Panc1 (cell line): ENCODE results near the gene NCBP1. TPM values are rescaled to one million over a fixed set of nuclear protein-coding genes. Genes with fewer than 3 reads are reported as not detected.

Experiments
- ATAC-seq: fragments of 200-7000 bp; cut with Tn5 transposase; 2 replicates; pipeline ENCODE4 v1.9.1; 2020; ENCODE audit warnings: mild to moderate bottlenecking, moderate library complexity
- BruUV-seq: library from RNA; stranded (reverse); fragments of 400-500 nt; replicated peaks from 2 replicates; lab custom pipeline; 2021; lab: Mats Ljungman, UMichigan
- CTCF ChIA-PET: fragments of 300-600 bp; sonication (Branson Sonifier 250); formaldehyde crosslinking; loops from one replicate; lab custom pipeline; 2022; ENCODE audit warnings: antibody characterized with exemption; lab: Charles Lee
- POLR2A ChIA-PET: fragments of 300-600 bp; sonication (Branson Sonifier 250); formaldehyde crosslinking; loops from one replicate; lab custom pipeline; 2022; ENCODE audit warnings: antibody characterized with exemption; lab: Charles Lee
- DNase-seq: peaks from one replicate; pipeline ENCODE4 v3.0.0-alpha.2; 2010; ENCODE audit warnings: low read depth, low spot score
- H3K27ac ChIP-seq: 2 replicates; pipeline ENCODE4 v1.5.1; 2011; ENCODE audit warnings: mild to moderate bottlenecking, low read length, inconsistent platforms
- H3K27me3 ChIP-seq: fragments of 200-500 bp; sonication (Bioruptor generic); 2 replicates; pipeline ENCODE4 v1.6.0; 2014; ENCODE audit warnings: low read length, inconsistent platforms; ENCODE audit not compliant: control insufficient read depth, insufficient read depth
- H3K36me3 ChIP-seq: fragments of 200-500 bp; sonication (Bioruptor generic); 2 replicates; pipeline ENCODE4 v1.5.1; 2014; ENCODE audit warnings: inconsistent platforms, mild to moderate bottlenecking, low read length, moderate library complexity; ENCODE audit not compliant: control insufficient read depth, insufficient read depth
- H3K4me1 ChIP-seq: 2 replicates; pipeline ENCODE4 v1.5.1; 2011; ENCODE audit warnings: inconsistent platforms, mild to moderate bottlenecking, low read length, moderate library complexity; ENCODE audit not compliant: control insufficient read depth, insufficient read depth
- H3K4me3 ChIP-seq, 2 experiments: 2 replicates each; pipeline ENCODE4 v1.5.1; 2011 to 2012; ENCODE audit warnings: low read depth in 2 of 2, low read length in 2 of 2, mild to moderate bottlenecking in 2 of 2, inconsistent platforms in 1 of 2, moderate library complexity in 1 of 2
- H3K9me3 ChIP-seq: fragments of 200-500 bp; sonication (Bioruptor generic); 2 replicates; pipeline ENCODE4 v1.5.1; 2014; ENCODE audit warnings: low read depth, mild to moderate bottlenecking, inconsistent platforms, low read length, moderate library complexity; ENCODE audit not compliant: control insufficient read depth, insufficient read depth
- CTCF ChIP-seq: fragments of 450-650 bp; IDR thresholded peaks from 2 replicates; pipeline ENCODE4 v1.5.1; 2017; ENCODE audit warnings: mild to moderate bottlenecking
- POLR2AphosphoS5 ChIP-seq: IDR thresholded peaks from 2 replicates; pipeline ENCODE4 v1.6.1; 2012; ENCODE audit warnings: mild to moderate bottlenecking, low read depth, low read length, moderate library complexity
- REST ChIP-seq, 2 experiments: IDR thresholded peaks; 2 replicates each; pipeline ENCODE4 v1.6.1; 2011 to 2012; ENCODE audit warnings: low read depth in 2 of 2, control low read depth in 1 of 2, low read length in 1 of 2, mild to moderate bottlenecking in 1 of 2, moderate library complexity in 1 of 2; ENCODE audit not compliant: insufficient read depth in 1 of 2
- SIN3A ChIP-seq: IDR thresholded peaks from 2 replicates; pipeline ENCODE4 v1.6.1; 2012; ENCODE audit warnings: low read depth, mild to moderate bottlenecking, low read length, moderate library complexity, borderline replicate concordance; ENCODE audit not compliant: insufficient read depth
- TCF7L2 ChIP-seq: IDR thresholded peaks from 2 replicates; pipeline ENCODE4 v1.6.1; 2011; ENCODE audit warnings: mild to moderate bottlenecking, low read depth, low read length, inconsistent platforms
- in situ Hi-C: cut with HindIII; loops from 2 replicates; pipeline ENCODE4 v1.10.0; 2016; ENCODE audit warnings: low sequenced_read_pairs, low pct_unique_long_range_greater_than_20kb
- intact Hi-C: fragments of 100-400 bp; cut with micrococcal nuclease; formaldehyde crosslinking; loops from one replicate; pipeline ENCODE4 v1.10.0; 2022; ENCODE audit not compliant: unreplicated experiment
- total RNA-seq: library from RNA; stranded (reverse); gene quantifications from one replicate; pipeline ENCODE4 v1.2.1, GENCODE V29; 2021; ENCODE audit not compliant: unreplicated experiment

The NCBP1 gene
- total RNA-seq, 1 experiment from 2014 or later = 30.1 TPM

GRCh38 chr9:97633859-97634490 lies 354 bp downstream of the NCBP1 start:
- H3K27me3 ChIP-seq = no peaks in the 10 kb centered on the region
- ATAC-seq = no peak
- no peak for DNase-seq
- peak overlapping the region; percentile 87 to 96 for H3K4me3 ChIP-seq
- intact Hi-C loops (no loop called here), in situ Hi-C loops (no loop called here)
- H3K36me3 ChIP-seq = peaks cover 3% of the 10 kb centered on the region
- TF ChIP-seq SIN3A (no peak), CTCF (no peak), POLR2AphosphoS5 (no peak), TCF7L2 (no peak), REST (IDR thresholded peaks at IDR 0.05; ENCODE audit: insufficient read depth in 1 of 2, low read depth in 2 of 2, low read length in 1 of 2) (no peak)
- POLR2A ChIA-PET = no interaction called here
- peaks cover 29% of the 10 kb centered on the region for H3K4me1 ChIP-seq
- H3K27ac ChIP-seq = peak overlapping the region; percentile 92
- CTCF ChIA-PET = no interaction called here
- no peaks in the 10 kb centered on the region for H3K9me3 ChIP-seq
- no TSS peak for BruUV-seq

- H3K4me1 ChIP-seq = peaks cover 29% of the 10 kb centered on the region
- intact Hi-C loops (no loop called here), in situ Hi-C loops (no loop called here)
- ATAC-seq (no peak), DNase-seq (no peak)
- H3K27me3 ChIP-seq = no peaks in the 10 kb centered on the region
- H3K9me3 ChIP-seq = no peaks in the 10 kb centered on the region
- peaks cover 3% of the 10 kb centered on the region for H3K36me3 ChIP-seq
- peak overlapping the region; percentile 87 to 96 for H3K4me3 ChIP-seq
- TSS peak; percentile 89 for BruUV-seq
- H3K27ac ChIP-seq = peak overlapping the region; percentile 92
- TF ChIP-seq REST (IDR thresholded peaks at IDR 0.05; ENCODE audit: insufficient read depth in 1 of 2, low read depth in 2 of 2, low read length in 1 of 2) = no peak
- TF ChIP-seq TCF7L2 = no peak
- TF ChIP-seq POLR2AphosphoS5 = no peak
- ChIA-PET CTCF (no interaction called here), POLR2A (no interaction called here)
Observed at GRCh38 chr9:97635026-97635425, 1.4 kb downstream of the NCBP1 start.
